IMR-90 (cell line): ENCODE results near the gene KIF1A. TPM values are rescaled to one million over a fixed set of nuclear protein-coding genes. Genes with fewer than 3 reads are reported as not detected.

Experiments
- ATAC-seq: fragments of 200-7000 bp; cut with Tn5 transposase; 2 replicates; pipeline ENCODE4 v1.9.1; 2020; ENCODE audit warnings: low read depth, mild to moderate bottlenecking, moderate library complexity
- BruUV-seq: library from RNA; stranded (reverse); fragments of 400-500 nt; replicated peaks from 2 replicates; lab custom pipeline; 2021; lab: Mats Ljungman, UMichigan
- CTCF ChIA-PET: fragments of 300-600 bp; formaldehyde crosslinking; extraction: SDS; loops from one replicate; lab custom pipeline; 2021; ENCODE audit warnings: antibody characterized with exemption; lab: Yijun Ruan, JAX
- POLR2A ChIA-PET: fragments of 300-600 bp; sonication (Branson Sonifier 250); formaldehyde crosslinking; loops from one replicate; lab custom pipeline; 2022; ENCODE audit warnings: antibody characterized with exemption; ENCODE audit not compliant: unreplicated experiment; lab: Charles Lee
- DNase-seq: peaks from one replicate; pipeline ENCODE4 v3.0.0; 2013
- H2AFZ ChIP-seq: replicated peaks from 2 replicates; pipeline ENCODE3; 2013; ENCODE audit warnings: low read length, mild to moderate bottlenecking; ENCODE audit not compliant: poor library complexity
- H2AK5ac ChIP-seq: 2 replicates; pipeline ENCODE4 v1.6.1; 2013; ENCODE audit warnings: low read depth, low read length, inconsistent platforms
- H2AK9ac ChIP-seq: replicated peaks from 2 replicates; pipeline ENCODE3; 2013; ENCODE audit warnings: mild to moderate bottlenecking, low read depth, low read length, moderate library complexity; ENCODE audit not compliant: poor library complexity
- H2BK120ac ChIP-seq: 2 replicates; pipeline ENCODE4 v1.6.1; 2013; ENCODE audit warnings: low read depth, low read length, inconsistent platforms
- H2BK15ac ChIP-seq: 3 replicates; pipeline ENCODE4 v1.6.1; 2013; ENCODE audit warnings: low read depth, low read length, inconsistent platforms
- H2BK20ac ChIP-seq: 2 replicates; pipeline ENCODE4 v1.6.1; 2013; ENCODE audit warnings: low read depth, mild to moderate bottlenecking, inconsistent platforms, low read length, moderate library complexity
- H2BK5ac ChIP-seq: 2 replicates; pipeline ENCODE4 v1.6.1; 2013; ENCODE audit warnings: mild to moderate bottlenecking, low read depth, low read length, inconsistent platforms; ENCODE audit not compliant: poor library complexity, severe bottlenecking
- H3K14ac ChIP-seq: replicated peaks from 2 replicates; pipeline ENCODE4 v1.6.1; 2013; ENCODE audit warnings: low read depth, low read length, inconsistent platforms
- H3K18ac ChIP-seq: 2 replicates; pipeline ENCODE4 v1.6.1; 2013; ENCODE audit warnings: low read depth, low read length, control low read depth
- H3K23ac ChIP-seq: 2 replicates; pipeline ENCODE4 v1.6.1; 2013; ENCODE audit warnings: low read depth, low read length, inconsistent platforms
- H3K27ac ChIP-seq: 2 replicates; pipeline ENCODE4 v1.5.1; 2013; ENCODE audit warnings: mild to moderate bottlenecking, control low read depth, low read length; ENCODE audit not compliant: insufficient read depth
- H3K27me3 ChIP-seq: 2 replicates; pipeline ENCODE4 v1.6.1; 2013; ENCODE audit warnings: low read length; ENCODE audit not compliant: control insufficient read depth, insufficient read depth
- H3K36me3 ChIP-seq: 2 replicates; pipeline ENCODE4 v1.6.1; 2013; ENCODE audit warnings: low read length, mixed read lengths; ENCODE audit not compliant: control insufficient read depth, insufficient read depth
- H3K4ac ChIP-seq: 2 replicates; pipeline ENCODE4 v1.6.1; 2013; ENCODE audit warnings: low read depth, low read length, inconsistent platforms
- H3K4me1 ChIP-seq: 2 replicates; pipeline ENCODE4 v1.6.1; 2013; ENCODE audit warnings: low read length, mixed read lengths; ENCODE audit not compliant: control insufficient read depth, insufficient read depth
- H3K4me2 ChIP-seq: 2 replicates; pipeline ENCODE4 v1.6.1; 2013; ENCODE audit warnings: low read depth, mild to moderate bottlenecking, control low read depth, low read length, moderate library complexity
- H3K4me3 ChIP-seq: 2 replicates; pipeline ENCODE4 v1.5.1; 2013; ENCODE audit warnings: low read depth, mild to moderate bottlenecking, control low read depth, low read length, moderate library complexity; ENCODE audit not compliant: insufficient read depth
- H3K56ac ChIP-seq: 2 replicates; pipeline ENCODE4 v1.6.1; 2013; ENCODE audit warnings: low read length, inconsistent platforms; ENCODE audit not compliant: insufficient read depth; ENCODE audit errors: extremely low read depth
- H3K79me1 ChIP-seq, 2 experiments: 2 replicates each; pipeline ENCODE4 v1.6.1; 2013; ENCODE audit warnings: low read length in 2 of 2, inconsistent platforms in 1 of 2, low read depth in 1 of 2
- H3K9ac ChIP-seq: 2 replicates; pipeline ENCODE4 v1.6.1; 2013; ENCODE audit warnings: low read depth, low read length, control low read depth
- H3K9me1 ChIP-seq: 2 replicates; pipeline ENCODE4 v1.6.1; 2013; ENCODE audit warnings: low read length, inconsistent platforms; ENCODE audit not compliant: insufficient read depth
- H3K9me3 ChIP-seq: 2 replicates; pipeline ENCODE4 v1.6.1; 2013; ENCODE audit warnings: low read length; ENCODE audit not compliant: control insufficient read depth, insufficient read depth
- H4K20me1 ChIP-seq: 2 replicates; pipeline ENCODE4 v1.6.1; 2013; ENCODE audit warnings: low read length, inconsistent platforms; ENCODE audit not compliant: insufficient read depth
- H4K5ac ChIP-seq: 2 replicates; pipeline ENCODE4 v1.6.1; 2013; ENCODE audit warnings: mild to moderate bottlenecking, low read depth, low read length, control low read depth
- H4K8ac ChIP-seq, 2 experiments: 2 replicates each; pipeline ENCODE4 v1.6.1; 2013; ENCODE audit warnings: low read depth in 2 of 2, low read length in 2 of 2, control low read depth in 1 of 2, inconsistent platforms in 1 of 2
- H4K91ac ChIP-seq: 2 replicates; pipeline ENCODE4 v1.6.1; 2013; ENCODE audit warnings: low read depth, low read length, inconsistent platforms; ENCODE audit not compliant: insufficient read depth
- BHLHE40 ChIP-seq: fragments of 150-350 bp; IDR thresholded peaks from 2 replicates; pipeline ENCODE4 v1.6.1; 2016; ENCODE audit warnings: mild to moderate bottlenecking, low read depth, low read length
- CEBPB ChIP-seq: IDR thresholded peaks from 2 replicates; pipeline ENCODE4 v1.6.1; 2012; ENCODE audit warnings: low read depth, low read length, improper control_type of control experiment
- CHD1 ChIP-seq: IDR thresholded peaks from 2 replicates; pipeline ENCODE4 v1.6.1; 2012; ENCODE audit warnings: low read depth, low read length, improper control_type of control experiment
- MAFK ChIP-seq: IDR thresholded peaks from 2 replicates; pipeline ENCODE4 v1.6.1; 2012; ENCODE audit warnings: low read depth, low read length, improper control_type of control experiment
- MAZ ChIP-seq: IDR thresholded peaks from 2 replicates; pipeline ENCODE4 v1.6.1; 2012; ENCODE audit warnings: low read depth, mild to moderate bottlenecking, low read length, improper control_type of control experiment, moderate library complexity, borderline replicate concordance
- MXI1 ChIP-seq: IDR thresholded peaks from 2 replicates; pipeline ENCODE4 v1.6.1; 2012; ENCODE audit warnings: low read depth, mild to moderate bottlenecking, low read length, moderate library complexity, borderline replicate concordance
- NFE2L2 ChIP-seq: fragments of 150-350 bp; IDR thresholded peaks from 2 replicates; pipeline ENCODE4 v1.6.1; 2016; ENCODE audit warnings: low read depth, mild to moderate bottlenecking, low read length
- RAD21 ChIP-seq: IDR thresholded peaks from 2 replicates; pipeline ENCODE4 v1.6.1; 2012; ENCODE audit warnings: low read length, improper control_type of control experiment
- RCOR1 ChIP-seq: IDR thresholded peaks from 2 replicates; pipeline ENCODE4 v1.6.1; 2012; ENCODE audit warnings: mild to moderate bottlenecking, low read length, improper control_type of control experiment; ENCODE audit not compliant: insufficient replicate concordance
- RFX5 ChIP-seq: IDR thresholded peaks from 2 replicates; pipeline ENCODE4 v1.8.0; 2012; ENCODE audit warnings: low read depth, mild to moderate bottlenecking, low read length, moderate library complexity
- SMC3 ChIP-seq: fragments of 150-350 bp; IDR thresholded peaks from 2 replicates; pipeline ENCODE4 v1.6.1; 2016; ENCODE audit warnings: low read depth, mild to moderate bottlenecking, antibody characterized with exemption, low read length, moderate library complexity
- WGBS, 2 experiments: methylation state at CpG; one replicate each; pipeline versions ENCODE4 v1.1.5 to v1.1.7; 2013; ENCODE audit warnings: missing lambda C conversion rate in 2 of 2; ENCODE audit not compliant: insufficient read length in 1 of 2; ENCODE audit errors: extremely low coverage in 2 of 2; 5-methylcytosine and 5-hydroxymethylcytosine counted together
- dilution Hi-C: fragments of 300-500 bp; cut with HindIII; formaldehyde crosslinking; loops from one replicate; pipeline ENCODE4 v1.14.3; 2018; ENCODE audit warnings: low sequenced_read_pairs; ENCODE audit not compliant: unreplicated experiment
- in situ Hi-C: fragments of 300-500 bp; cut with MboI; formaldehyde crosslinking; loops from 3 replicates; pipeline ENCODE4 v1.14.3; 2019; ENCODE audit warnings: low sequenced_read_pairs, inconsistent platforms, mixed read lengths
- intact Hi-C: fragments of 100-400 bp; cut with micrococcal nuclease; formaldehyde crosslinking; loops from 2 replicates; pipeline ENCODE4 v1.10.0; 2022
- polyA plus RNA-seq, 3 experiments: library from polyadenylated mRNA; depleted of rRNA; stranded (reverse); fragments of >200 nt; gene quantifications; 2 replicates each; pipeline ENCODE4 v1.2.3, GENCODE V29; 2012; ENCODE audit warnings: low replicate concordance in 1 of 3
- total RNA-seq: library from RNA; depleted of rRNA; stranded (reverse); fragments of >200 nt; gene quantifications from 2 replicates; pipeline ENCODE4 v1.2.3, GENCODE V29; 2012
- TF ChIP-seq, protein P1 (sequence below): fragments of 150-350 bp; IDR thresholded peaks from 2 replicates; pipeline ENCODE4 v1.6.1; 2017; ENCODE audit warnings: mild to moderate bottlenecking, antibody characterized with exemption, low read length, low read depth
- TF ChIP-seq, protein P2 (sequence below): fragments of 150-350 bp; IDR thresholded peaks from 2 replicates; pipeline ENCODE4 v1.6.1; 2016; ENCODE audit warnings: low read depth, mild to moderate bottlenecking, low read length, moderate library complexity, borderline replicate concordance
- TF ChIP-seq, protein P3 (sequence below): conservative IDR thresholded peaks from 2 replicates; pipeline ENCODE4 v1.5.1; 2012; ENCODE audit warnings: mild to moderate bottlenecking, low read depth, low read length, improper control_type of control experiment

KIF1A gene
- total and polyA plus RNA-seq, 2 of the 4 experiments (the other 2 are of a cell fraction) = under 0.01 TPM; not detected in 1

DNA sequence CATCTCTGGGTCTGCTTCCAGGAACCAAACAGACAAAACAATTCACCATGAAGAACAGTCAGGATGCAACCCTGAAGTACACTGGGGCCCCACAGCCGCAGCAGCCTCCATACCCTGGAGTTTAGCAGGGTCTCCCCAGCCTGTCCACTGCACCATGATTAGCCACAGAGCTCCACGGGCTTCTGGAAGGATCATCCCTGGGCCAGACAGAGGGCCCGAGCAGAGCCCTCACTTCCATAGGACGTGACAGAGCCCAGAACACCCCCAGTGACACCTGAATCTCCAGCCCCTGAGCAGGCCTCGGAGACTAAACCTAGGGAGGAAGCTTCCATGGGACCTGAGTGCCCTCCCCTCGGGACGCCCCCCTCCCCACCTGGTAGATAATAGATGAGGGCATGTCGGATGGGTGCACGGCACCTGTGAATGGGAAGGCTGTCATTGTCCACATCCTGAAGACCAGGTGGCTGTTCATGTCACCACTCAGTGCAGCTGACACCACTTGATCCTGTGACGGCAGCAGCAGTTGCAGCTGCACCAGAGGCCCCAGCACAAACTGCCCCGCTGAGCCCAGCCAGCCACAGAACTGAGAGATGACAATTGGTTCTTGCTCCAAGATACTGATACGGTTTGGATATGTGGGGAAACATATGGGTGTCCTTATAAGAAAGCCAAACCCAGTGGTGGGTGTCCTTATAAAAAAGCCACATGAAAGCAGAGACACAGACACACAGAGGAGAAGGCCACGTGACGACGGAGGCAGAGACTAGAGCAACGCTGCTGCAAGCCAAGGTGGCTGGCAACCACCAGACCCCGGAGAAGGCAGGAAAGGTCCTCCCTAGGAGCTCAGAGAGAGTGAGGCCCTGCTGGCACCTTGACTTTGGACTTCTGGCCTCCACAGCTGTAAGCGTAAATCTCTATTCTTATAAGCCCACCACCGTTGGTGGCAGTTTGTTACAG is 23.2 kb downstream of the KIF1A start:
- intact Hi-C loops (no loop called here), dilution Hi-C loops (no loop called here), in situ Hi-C loops (no loop called here)
- no peak overlapping the region for H2AFZ ChIP-seq
- no peak overlapping the region for H4K8ac ChIP-seq
- H4K5ac ChIP-seq = no peak overlapping the region
- no peaks in the 10 kb centered on the region for H3K36me3 ChIP-seq
- no peak overlapping the region for H2AK5ac ChIP-seq
- H2BK120ac ChIP-seq = no peak overlapping the region
- no peak for ATAC-seq
- no peak overlapping the region for H4K91ac ChIP-seq
- H3K27ac ChIP-seq = no peak overlapping the region
- H3K56ac ChIP-seq = no peak overlapping the region
- H3K14ac ChIP-seq = no peak overlapping the region
- no peak for DNase-seq
- H3K9me1 ChIP-seq = no peaks in the 10 kb centered on the region
- H3K27me3 ChIP-seq = peaks cover 66% of the 10 kb centered on the region
- H3K4me2 ChIP-seq = no peak overlapping the region
- CTCF ChIA-PET = no interaction called here
- POLR2A ChIA-PET = no interaction called here
- peaks cover 6% of the 10 kb centered on the region; the same call in 1 of the 2 replicates for H3K9me3 ChIP-seq
- no peak overlapping the region for H3K4me3 ChIP-seq
- no peak overlapping the region for H2BK5ac ChIP-seq
- H3K23ac ChIP-seq = no peak overlapping the region
- 64% methylated on average over 5 of the region's 19 CpGs; no CpG with 5 or more reads in 1 of the 2 experiments for WGBS, 2 experiments
- H2BK20ac ChIP-seq = no peak overlapping the region
- no peak overlapping the region for H2BK15ac ChIP-seq
- no peaks in the 10 kb centered on the region for H3K4me1 ChIP-seq
- no peaks in the 10 kb centered on the region for H3K79me1 ChIP-seq
- no peak overlapping the region for H2AK9ac ChIP-seq
- H3K18ac ChIP-seq = no peak overlapping the region
- H3K9ac ChIP-seq = no peak overlapping the region
- no peaks in the 10 kb centered on the region for H4K20me1 ChIP-seq
- no TSS peak for BruUV-seq
- H3K4ac ChIP-seq = no peak overlapping the region
- TF ChIP-seq CEBPB (no peak), RFX5 (no peak), RCOR1 (no peak), SMC3 (no peak), MXI1 (no peak), BHLHE40 (no peak), RAD21 (no peak), MAZ (no peak), CHD1 (no peak), MAFK (no peak), NFE2L2 (no peak)
- TF ChIP-seq, protein P1, sequence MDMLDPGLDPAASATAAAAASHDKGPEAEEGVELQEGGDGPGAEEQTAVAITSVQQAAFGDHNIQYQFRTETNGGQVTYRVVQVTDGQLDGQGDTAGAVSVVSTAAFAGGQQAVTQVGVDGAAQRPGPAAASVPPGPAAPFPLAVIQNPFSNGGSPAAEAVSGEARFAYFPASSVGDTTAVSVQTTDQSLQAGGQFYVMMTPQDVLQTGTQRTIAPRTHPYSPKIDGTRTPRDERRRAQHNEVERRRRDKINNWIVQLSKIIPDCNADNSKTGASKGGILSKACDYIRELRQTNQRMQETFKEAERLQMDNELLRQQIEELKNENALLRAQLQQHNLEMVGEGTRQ = no peak
- TF ChIP-seq, protein P2, sequence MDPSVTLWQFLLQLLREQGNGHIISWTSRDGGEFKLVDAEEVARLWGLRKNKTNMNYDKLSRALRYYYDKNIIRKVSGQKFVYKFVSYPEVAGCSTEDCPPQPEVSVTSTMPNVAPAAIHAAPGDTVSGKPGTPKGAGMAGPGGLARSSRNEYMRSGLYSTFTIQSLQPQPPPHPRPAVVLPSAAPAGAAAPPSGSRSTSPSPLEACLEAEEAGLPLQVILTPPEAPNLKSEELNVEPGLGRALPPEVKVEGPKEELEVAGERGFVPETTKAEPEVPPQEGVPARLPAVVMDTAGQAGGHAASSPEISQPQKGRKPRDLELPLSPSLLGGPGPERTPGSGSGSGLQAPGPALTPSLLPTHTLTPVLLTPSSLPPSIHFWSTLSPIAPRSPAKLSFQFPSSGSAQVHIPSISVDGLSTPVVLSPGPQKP = no peak
- TF ChIP-seq, protein P3, sequence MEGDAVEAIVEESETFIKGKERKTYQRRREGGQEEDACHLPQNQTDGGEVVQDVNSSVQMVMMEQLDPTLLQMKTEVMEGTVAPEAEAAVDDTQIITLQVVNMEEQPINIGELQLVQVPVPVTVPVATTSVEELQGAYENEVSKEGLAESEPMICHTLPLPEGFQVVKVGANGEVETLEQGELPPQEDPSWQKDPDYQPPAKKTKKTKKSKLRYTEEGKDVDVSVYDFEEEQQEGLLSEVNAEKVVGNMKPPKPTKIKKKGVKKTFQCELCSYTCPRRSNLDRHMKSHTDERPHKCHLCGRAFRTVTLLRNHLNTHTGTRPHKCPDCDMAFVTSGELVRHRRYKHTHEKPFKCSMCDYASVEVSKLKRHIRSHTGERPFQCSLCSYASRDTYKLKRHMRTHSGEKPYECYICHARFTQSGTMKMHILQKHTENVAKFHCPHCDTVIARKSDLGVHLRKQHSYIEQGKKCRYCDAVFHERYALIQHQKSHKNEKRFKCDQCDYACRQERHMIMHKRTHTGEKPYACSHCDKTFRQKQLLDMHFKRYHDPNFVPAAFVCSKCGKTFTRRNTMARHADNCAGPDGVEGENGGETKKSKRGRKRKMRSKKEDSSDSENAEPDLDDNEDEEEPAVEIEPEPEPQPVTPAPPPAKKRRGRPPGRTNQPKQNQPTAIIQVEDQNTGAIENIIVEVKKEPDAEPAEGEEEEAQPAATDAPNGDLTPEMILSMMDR = no peak
